HCT116 (cell line): ENCODE data around the gene GABRB3. TPM values are rescaled to one million over a fixed set of nuclear protein-coding genes. Genes with fewer than 3 reads are reported as not detected.

Source experiments
- ATAC-seq: fragments of 200-7000 bp; cut with Tn5 transposase; 2 replicates; pipeline ENCODE4 v1.9.1; 2020; ENCODE audit warnings: mild to moderate bottlenecking, moderate library complexity
- BruUV-seq: library from RNA; stranded (reverse); fragments of 400-500 nt; replicated peaks from 2 replicates; lab custom pipeline; 2021; lab: Mats Ljungman, UMichigan
- CTCF ChIA-PET: fragments of 300-600 bp; sonication (Branson Sonifier 250); formaldehyde crosslinking; loops from one replicate; lab custom pipeline; 2021; ENCODE audit warnings: antibody characterized with exemption; lab: Charles Lee
- POLR2A ChIA-PET: fragments of 300-600, 350-600 bp; sonication (Branson Sonifier 250); formaldehyde crosslinking; loops from one replicate; lab custom pipeline; 2021; ENCODE audit warnings: antibody characterized with exemption; lab: Charles Lee
- RAD21 ChIA-PET, 2 experiments: fragments of 300-600 bp; sonication (Branson Sonifier 250); formaldehyde crosslinking; loops; one replicate each; lab custom pipeline; 2023; ENCODE audit warnings: low total read pairs in 2 of 2; ENCODE audit not compliant: uncharacterized antibody in 2 of 2, unreplicated experiment in 2 of 2, low non-redundant PET in 1 of 2; lab: Charles Lee
- DNase-seq: peaks from one replicate; pipeline ENCODE4 v3.0.0-alpha.2; 2010; ENCODE audit warnings: low read depth, low spot score
- H2AFZ ChIP-seq: fragments of 200-600 bp; shearing (Covaris generic), sonication (generic); 2 replicates; pipeline ENCODE4 v1.6.1; 2017; ENCODE audit warnings: low read depth, mixed run types, mixed read lengths, antibody characterized with exemption, low read length; ENCODE audit not compliant: poor library complexity, severe bottlenecking
- H3K27ac ChIP-seq: 2 replicates; pipeline ENCODE4 v1.5.1; 2012; ENCODE audit warnings: low read depth, low read length
- H3K27me3 ChIP-seq: fragments of 200-600 bp; sonication (generic); 2 replicates; pipeline ENCODE4 v1.6.1; 2016; ENCODE audit warnings: mixed run types, low read length, mixed read lengths; ENCODE audit not compliant: insufficient read depth
- H3K36me3 ChIP-seq, 2 experiments: fragments of 200-500 bp in 1 of 2; fragments of 200-600 bp in 1 of 2; sonication (Bioruptor generic) in 1 of 2; sonication (generic) in 1 of 2; 2 replicates each; pipeline versions ENCODE4 v1.5.1 to v1.6.1; 2014 to 2016; ENCODE audit warnings: low read length in 2 of 2, inconsistent platforms in 1 of 2, mixed read lengths in 1 of 2, mixed run types in 1 of 2; ENCODE audit not compliant: insufficient read depth in 2 of 2, control insufficient read depth in 1 of 2
- H3K4me1 ChIP-seq, 2 experiments: fragments of 200-600 bp in 1 of 2; sonication (generic) in 1 of 2; 2 replicates each; pipeline versions ENCODE4 v1.5.1 to v1.6.1; 2012 to 2017; ENCODE audit warnings: low read length in 2 of 2, inconsistent platforms in 1 of 2, mild to moderate bottlenecking in 1 of 2, mixed read lengths in 1 of 2, mixed run types in 1 of 2, moderate library complexity in 1 of 2; ENCODE audit not compliant: insufficient read depth in 2 of 2, control insufficient read depth in 1 of 2
- H3K4me2 ChIP-seq: fragments of 200-600 bp; sonication (generic); 2 replicates; pipeline ENCODE4 v1.6.1; 2017; ENCODE audit warnings: mixed run types, low read length, mixed read lengths
- H3K4me3 ChIP-seq, 2 experiments: fragments of 200-600 bp in 1 of 2; sonication (generic) in 1 of 2; replicated peaks in 1 of 2; 2 replicates each; pipeline ENCODE4 v1.5.1; 2011 to 2016; ENCODE audit warnings: low read length in 2 of 2, control low read depth in 1 of 2, low read depth in 1 of 2, mild to moderate bottlenecking in 1 of 2, mixed read lengths in 1 of 2, mixed run types in 1 of 2
- H3K79me2 ChIP-seq: fragments of 200-600 bp; sonication (generic); 2 replicates; pipeline ENCODE4 v1.6.1; 2017; ENCODE audit warnings: mild to moderate bottlenecking, mixed run types, low read length, moderate library complexity, mixed read lengths; ENCODE audit not compliant: insufficient read depth
- H3K9ac ChIP-seq: fragments of 200-600 bp; sonication (generic); 2 replicates; pipeline ENCODE4 v1.6.1; 2016; ENCODE audit warnings: low read length, mixed read lengths
- H3K9me2 ChIP-seq: fragments of 200-600 bp; sonication (generic), shearing (Covaris generic); 2 replicates; pipeline ENCODE4 v1.6.1; 2017; ENCODE audit warnings: mixed run types, mild to moderate bottlenecking, moderate library complexity; ENCODE audit not compliant: insufficient read depth
- H3K9me3 ChIP-seq, 2 experiments: fragments of 200-500 bp in 1 of 2; fragments of 200-600 bp in 1 of 2; sonication (Bioruptor generic) in 1 of 2; sonication (generic) in 1 of 2; 2 replicates each; pipeline ENCODE4 v1.6.1; 2014 to 2017; ENCODE audit warnings: low read length in 2 of 2, mixed read lengths in 2 of 2, inconsistent platforms in 1 of 2, low read depth in 1 of 2, mild to moderate bottlenecking in 1 of 2, mixed run types in 1 of 2, moderate library complexity in 1 of 2; ENCODE audit not compliant: control insufficient read depth in 1 of 2, insufficient read depth in 1 of 2
- H4K20me1 ChIP-seq: fragments of 200-600 bp; sonication (generic), shearing (Covaris generic); 2 replicates; pipeline ENCODE4 v1.6.1; 2017; ENCODE audit warnings: mixed run types, mild to moderate bottlenecking, moderate library complexity; ENCODE audit not compliant: insufficient read depth
- ATF3 ChIP-seq: IDR thresholded peaks from 2 replicates; pipeline ENCODE4 v1.6.1; 2012
- CBX3 ChIP-seq: IDR thresholded peaks from 2 replicates; pipeline ENCODE4 v1.6.1; 2012; ENCODE audit warnings: low read depth
- EGR1 ChIP-seq: IDR thresholded peaks from 2 replicates; pipeline ENCODE4 v1.6.1; 2012; ENCODE audit warnings: low read depth
- ELF1 ChIP-seq: IDR thresholded peaks from 2 replicates; pipeline ENCODE4 v1.6.1; 2012; ENCODE audit warnings: low read depth, borderline replicate concordance
- EZH2 ChIP-seq: fragments of 200-600 bp; sonication (generic); IDR thresholded peaks from 2 replicates; pipeline ENCODE4 v1.6.1; 2017; ENCODE audit warnings: antibody characterized with exemption, mixed run types
- EZH2phosphoT487 ChIP-seq: fragments of 200-600 bp; IDR thresholded peaks from 2 replicates; pipeline ENCODE4 v1.6.1; 2018; ENCODE audit warnings: antibody characterized with exemption, borderline replicate concordance
- POLR2A ChIP-seq: IDR thresholded peaks from 2 replicates; pipeline ENCODE4 v1.7.0; 2011; ENCODE audit warnings: borderline replicate concordance; ENCODE audit not compliant: insufficient read depth, insufficient read length; ENCODE audit errors: extremely low read depth
- POLR2AphosphoS5 ChIP-seq: IDR thresholded peaks from 2 replicates; pipeline ENCODE4 v1.6.1; 2011; ENCODE audit warnings: mild to moderate bottlenecking, low read depth, low read length, moderate library complexity
- RAD21 ChIP-seq: IDR thresholded peaks from 2 replicates; pipeline ENCODE4 v1.6.1; 2012; ENCODE audit warnings: low read depth, mild to moderate bottlenecking
- SIN3A ChIP-seq: IDR thresholded peaks from 2 replicates; pipeline ENCODE4 v1.6.1; 2012; ENCODE audit warnings: low read depth
- SP1 ChIP-seq: IDR thresholded peaks from 2 replicates; pipeline ENCODE4 v1.6.1; 2012; ENCODE audit warnings: low read depth
- YY1 ChIP-seq: IDR thresholded peaks from 2 replicates; pipeline ENCODE4 v1.6.1; 2011; ENCODE audit warnings: low read length, low read depth, moderate library complexity, mild to moderate bottlenecking; ENCODE audit not compliant: insufficient replicate concordance; ENCODE audit errors: extremely low read depth
- ZBTB33 ChIP-seq: IDR thresholded peaks from 2 replicates; pipeline ENCODE4 v1.6.1; 2011; ENCODE audit warnings: mild to moderate bottlenecking, low read length, moderate library complexity; ENCODE audit not compliant: insufficient replicate concordance; ENCODE audit errors: extremely low read depth
- ZFX ChIP-seq: fragments of 450-650 bp; IDR thresholded peaks from 2 replicates; pipeline ENCODE4 v1.6.1; 2017
- ZNF274 ChIP-seq: fragments of 200-500 bp; sonication (Bioruptor generic); IDR thresholded peaks from 2 replicates; pipeline ENCODE4 v1.6.1; 2014; ENCODE audit warnings: mild to moderate bottlenecking, low read depth, low read length, inconsistent platforms
- intact Hi-C: fragments of 100-400 bp; cut with micrococcal nuclease; formaldehyde crosslinking; loops from 2 replicates; pipeline ENCODE4 v1.10.0; 2022
- total RNA-seq: library from RNA; stranded (reverse); gene quantifications from one replicate; pipeline ENCODE4 v1.2.1, GENCODE V29; 2021; ENCODE audit not compliant: unreplicated experiment
- TF ChIP-seq, protein P1 (sequence below), 3 experiments: fragments of 200-600 bp in 1 of 3; sonication (generic) in 1 of 3; IDR thresholded peaks in 2 of 3; conservative IDR thresholded peaks in 1 of 3; 2 replicates each; pipeline ENCODE4 v1.5.1; 2012 to 2017; ENCODE audit warnings: low read depth in 2 of 3, low read length in 2 of 3, antibody characterized with exemption in 1 of 3, borderline replicate concordance in 1 of 3, control low read depth in 1 of 3, mild to moderate bottlenecking in 1 of 3, mixed read lengths in 1 of 3, mixed run types in 1 of 3, moderate library complexity in 1 of 3; ENCODE audit not compliant: insufficient read depth in 1 of 3
- TF ChIP-seq, protein P2 (sequence below): IDR thresholded peaks from 2 replicates; pipeline ENCODE4 v1.6.1; 2012

The GABRB3 gene
- total RNA-seq, 1 experiment from 2014 or later, result 0.52 TPM

- H3K27me3 ChIP-seq, result no peaks in the 10 kb centered on the region
- H3K27ac ChIP-seq, result no peak overlapping the region
- intact Hi-C loops, result no loop called here
- H3K9me3 ChIP-seq, result peaks cover 16 to 39% of the 10 kb centered on the region in 2 experiments; a peak in 2 of 4 replicates
- no peaks in the 10 kb centered on the region for H3K36me3 ChIP-seq
- POLR2A ChIA-PET, result no interaction called here
- CTCF ChIA-PET, result no interaction called here
- no peaks in the 10 kb centered on the region for H3K4me1 ChIP-seq
- no peak for DNase-seq
- no peak overlapping the region for H2AFZ ChIP-seq
- no TSS peak for BruUV-seq
- no peak for ATAC-seq
- no peak overlapping the region for H3K9ac ChIP-seq
- H4K20me1 ChIP-seq, result no peaks in the 10 kb centered on the region
- H3K79me2 ChIP-seq, result no peaks in the 10 kb centered on the region
- TF ChIP-seq POLR2A, result no peak
- no peak for TF ChIP-seq POLR2AphosphoS5
- TF ChIP-seq EZH2, result no peak
- no peak for TF ChIP-seq ATF3
- no peak for TF ChIP-seq RAD21
- TF ChIP-seq, protein P1, sequence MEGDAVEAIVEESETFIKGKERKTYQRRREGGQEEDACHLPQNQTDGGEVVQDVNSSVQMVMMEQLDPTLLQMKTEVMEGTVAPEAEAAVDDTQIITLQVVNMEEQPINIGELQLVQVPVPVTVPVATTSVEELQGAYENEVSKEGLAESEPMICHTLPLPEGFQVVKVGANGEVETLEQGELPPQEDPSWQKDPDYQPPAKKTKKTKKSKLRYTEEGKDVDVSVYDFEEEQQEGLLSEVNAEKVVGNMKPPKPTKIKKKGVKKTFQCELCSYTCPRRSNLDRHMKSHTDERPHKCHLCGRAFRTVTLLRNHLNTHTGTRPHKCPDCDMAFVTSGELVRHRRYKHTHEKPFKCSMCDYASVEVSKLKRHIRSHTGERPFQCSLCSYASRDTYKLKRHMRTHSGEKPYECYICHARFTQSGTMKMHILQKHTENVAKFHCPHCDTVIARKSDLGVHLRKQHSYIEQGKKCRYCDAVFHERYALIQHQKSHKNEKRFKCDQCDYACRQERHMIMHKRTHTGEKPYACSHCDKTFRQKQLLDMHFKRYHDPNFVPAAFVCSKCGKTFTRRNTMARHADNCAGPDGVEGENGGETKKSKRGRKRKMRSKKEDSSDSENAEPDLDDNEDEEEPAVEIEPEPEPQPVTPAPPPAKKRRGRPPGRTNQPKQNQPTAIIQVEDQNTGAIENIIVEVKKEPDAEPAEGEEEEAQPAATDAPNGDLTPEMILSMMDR (IDR thresholded peaks at IDR 0.05 in 2 of 3, conservative IDR thresholded peaks at IDR 0.05 in 1 of 3; ENCODE audit: borderline replicate concordance in 1 of 3, insufficient read depth in 1 of 3, low read depth in 2 of 3, low read length in 2 of 3), result no peak
- TF ChIP-seq CBX3, result no peak
- TF ChIP-seq, protein P2, sequence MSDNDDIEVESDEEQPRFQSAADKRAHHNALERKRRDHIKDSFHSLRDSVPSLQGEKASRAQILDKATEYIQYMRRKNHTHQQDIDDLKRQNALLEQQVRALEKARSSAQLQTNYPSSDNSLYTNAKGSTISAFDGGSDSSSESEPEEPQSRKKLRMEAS, result no peak
- TF ChIP-seq ZNF274, result no peak
- no peak for TF ChIP-seq ZBTB33
- TF ChIP-seq YY1, result no peak
- TF ChIP-seq EZH2phosphoT487, result no peak
- no peak for TF ChIP-seq SP1
- TF ChIP-seq ZFX, result no peak
- no peak for TF ChIP-seq SIN3A
- TF ChIP-seq EGR1, result no peak
- no peak for TF ChIP-seq ELF1
- TF ChIP-seq, all 23 proteins: peak for 0
- RAD21 ChIA-PET, result no interaction called here
- no peak overlapping the region for H3K4me3 ChIP-seq
- H3K4me2 ChIP-seq, result no peak overlapping the region
- H3K9me2 ChIP-seq, result no peaks in the 10 kb centered on the region
Observed at GRCh38 chr15:26722621-26723160, 50.2 kb downstream of the GABRB3 start.
